Caki2 (cell line): ENCODE results near the gene CCL18. TPM values are rescaled to one million over a fixed set of nuclear protein-coding genes. Genes with fewer than 3 reads are reported as not detected.
"Not testable (repeated sequence)": the region's sequence is repeated elsewhere in the genome, so short reads cannot be mapped to it uniquely, and the experiment has no call there.

Experiments
- DNase-seq: peaks from one replicate; pipeline ENCODE4 v3.0.0-alpha.2; 2015; ENCODE audit warnings: low read depth
- in situ Hi-C: cut with HindIII; loops from 2 replicates; pipeline ENCODE4 v1.10.0; 2016; ENCODE audit warnings: low sequenced_read_pairs, low pct_unique_long_range_greater_than_20kb, mixed read lengths
- total RNA-seq: library from RNA; depleted of rRNA; stranded (reverse); fragments of >200 nt; shearing (Covaris generic); gene quantifications from 2 replicates; pipeline ENCODE4 v1.2.3, GENCODE V29; 2014; ENCODE audit warnings: low replicate concordance

Gene CCL18
- total RNA-seq, 1 experiment from 2014 or later = not detected

- DNase-seq, in situ Hi-C loops: not testable (repeated sequence)
Observed at GRCh38 chr17:36092715-36093114, 28.6 kb downstream of the CCL18 start.

- DNase-seq = no peak
- in situ Hi-C loops = no loop called here
Observed at GRCh38 chr17:36094232-36094631, 30.2 kb downstream of the CCL18 start.

- in situ Hi-C loops = no loop called here
- no peak for DNase-seq
Observed at GRCh38 chr17:36094746-36095145, 30.7 kb downstream of the CCL18 start.

- DNase-seq = no peak
- in situ Hi-C loops = no loop called here
Observed at GRCh38 chr17:36095992-36096391, 31.9 kb downstream of the CCL18 start.

GRCh38 chr17:36099004-36099403 lies 34.9 kb downstream of the CCL18 start:
- in situ Hi-C loops, DNase-seq: not testable (repeated sequence)

GRCh38 chr17:36103401-36103975 lies 39.4 kb downstream of the CCL18 start, which contains the start of gene CCL4:
TSS of gene CCL4 (plus strand) at chr17:36103827. CDS start at chr17:36103906, 79 bp downstream.
- DNase-seq, in situ Hi-C loops: not testable (repeated sequence)

GRCh38 chr17:36104246-36104645 lies 40.2 kb downstream of the CCL18 start:
- in situ Hi-C loops, DNase-seq: not testable (repeated sequence)

GRCh38 chr17:36104701-36105181 lies 40.7 kb downstream of the CCL18 start:
- DNase-seq = no peak
- in situ Hi-C loops = no loop called here

GRCh38 chr17:36105781-36106492 lies 41.9 kb downstream of the CCL18 start:
- DNase-seq = no peak
- in situ Hi-C loops = no loop called here

- in situ Hi-C loops = no loop called here
- no peak for DNase-seq
Observed at GRCh38 chr17:36106493-36106835, 42.4 kb downstream of the CCL18 start.

GRCh38 chr17:36107660-36108059 lies 43.6 kb downstream of the CCL18 start:
- DNase-seq = no peak

GRCh38 chr17:36108265-36108664 lies 44.2 kb downstream of the CCL18 start:
- DNase-seq, in situ Hi-C loops: not testable (repeated sequence)

More at GRCh38 chr17:36107660-36108059, 43.6 kb downstream of the CCL18 start:
- in situ Hi-C loops = no loop called here

GRCh38 chr17:36111068-36111490 lies 47.0 kb downstream of the CCL18 start:
- no peak for DNase-seq
- in situ Hi-C loops = no loop called here

GRCh38 chr17:36112572-36112971 lies 48.5 kb downstream of the CCL18 start:
- in situ Hi-C loops = no loop called here
- no peak for DNase-seq

- in situ Hi-C loops = not testable (repeated sequence)
Observed at GRCh38 chr17:36113131-36113530, 49.1 kb downstream of the CCL18 start.

GRCh38 chr17:36114971-36115648 lies 51.0 kb downstream of the CCL18 start:
- in situ Hi-C loops = not testable (repeated sequence)

More at GRCh38 chr17:36113131-36113530, 49.1 kb downstream of the CCL18 start:
- not testable (repeated sequence) for DNase-seq

GRCh38 chr17:36115649-36115977 lies 51.5 kb downstream of the CCL18 start:
- in situ Hi-C loops, DNase-seq: not testable (repeated sequence)

More at GRCh38 chr17:36114971-36115648, 51.0 kb downstream of the CCL18 start:
- not testable (repeated sequence) for DNase-seq

- DNase-seq = no peak
- in situ Hi-C loops = no loop called here
Observed at GRCh38 chr17:36117505-36118382, 53.7 kb downstream of the CCL18 start.
